Activated CD8-positive, alpha-beta T cell treated with anti-CD3 and anti-CD28 coated beads for 36 hours (primary cell): ENCODE measurements around the gene CTNNA3. TPM values are rescaled to one million over a fixed set of nuclear protein-coding genes. Genes with fewer than 3 reads are reported as not detected.

Source experiments
- ATAC-seq: fragments of 200-7000 bp; cut with Tn5 transposase; one replicate; pipeline ENCODE4 v1.10.0; 2021; ENCODE audit warnings: mild to moderate bottlenecking, moderate library complexity
- CTCF ChIA-PET: fragments of 350-600 bp; sonication (Branson Sonifier 250); formaldehyde crosslinking; loops from one replicate; lab custom pipeline; 2021; ENCODE audit warnings: antibody characterized with exemption; lab: Charles Lee
- POLR2A ChIA-PET: fragments of 350-600 bp; sonication (Branson Sonifier 250); formaldehyde crosslinking; loops from one replicate; lab custom pipeline; 2021; ENCODE audit warnings: antibody characterized with exemption; lab: Charles Lee
- DNase-seq: peaks from one replicate; pipeline ENCODE4 v3.0.0-alpha.2; 2020
- H3K27ac Mint-ChIP-seq: one replicate; pipeline ENCODE4 v1.8.0; 2021; ENCODE audit warnings: mild to moderate bottlenecking, mixed read lengths
- H3K27me3 Mint-ChIP-seq: one replicate; pipeline ENCODE4 v1.8.0; 2021; ENCODE audit warnings: mixed read lengths
- H3K36me3 Mint-ChIP-seq: one replicate; pipeline ENCODE4 v1.8.0; 2021; ENCODE audit warnings: low read depth, mixed read lengths
- H3K4me1 Mint-ChIP-seq: one replicate; pipeline ENCODE4 v1.8.0; 2021; ENCODE audit warnings: low read depth, mixed read lengths
- H3K4me3 Mint-ChIP-seq: one replicate; pipeline ENCODE4 v1.8.0; 2021; ENCODE audit warnings: mild to moderate bottlenecking, moderate library complexity, mixed read lengths
- H3K9me3 Mint-ChIP-seq: one replicate; pipeline ENCODE4 v1.8.0; 2021; ENCODE audit warnings: mixed read lengths
- intact Hi-C: fragments of 100-400 bp; cut with micrococcal nuclease; formaldehyde crosslinking; loops from one replicate; pipeline ENCODE4 v1.10.0; 2022
- total RNA-seq, 2 experiments: library from RNA; stranded (reverse); gene quantifications; one replicate each; pipeline ENCODE4 v1.2.3, GENCODE V29; 2021
- TF ChIP-seq, protein P1 (sequence below): fragments of 200-600 bp; IDR thresholded peaks from one replicate; pipeline ENCODE4 v1.8.0; 2022; ENCODE audit warnings: antibody characterized with exemption, mild to moderate bottlenecking

CTNNA3 gene
- total RNA-seq, 2 experiments from 2014 or later, result not detected

DNA sequence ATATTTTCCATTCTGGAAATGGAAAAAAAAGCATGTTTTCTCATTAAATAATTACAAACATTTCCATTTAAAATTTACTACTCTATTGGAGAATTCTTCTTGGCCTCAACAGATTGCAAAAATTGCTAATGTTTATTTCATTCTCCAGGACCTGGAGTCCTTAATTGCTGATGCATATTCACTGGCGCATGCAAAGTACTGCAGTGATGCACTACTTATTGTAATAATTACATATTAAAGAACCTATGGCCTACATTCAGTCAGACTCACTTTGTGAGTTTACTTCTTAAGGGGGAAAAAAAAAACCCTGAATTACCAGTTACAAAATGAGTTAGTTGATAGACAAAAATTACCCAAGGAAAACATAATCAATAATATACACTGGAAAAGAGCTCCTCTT, 1161.1 kb downstream of the CTNNA3 start:
- Mint-ChIP-seq H3K4me3 (no peak overlapping the region), H3K9me3 (peaks cover 2% of the 10 kb centered on the region), H3K27me3 (no peaks in the 10 kb centered on the region), H3K36me3 (no peaks in the 10 kb centered on the region), H3K27ac (no peak overlapping the region), H3K4me1 (no peaks in the 10 kb centered on the region)
- intact Hi-C loops, result no loop called here
- POLR2A ChIA-PET, result no interaction called here
- no peak for ATAC-seq
- no peak for DNase-seq
- TF ChIP-seq, protein P1, sequence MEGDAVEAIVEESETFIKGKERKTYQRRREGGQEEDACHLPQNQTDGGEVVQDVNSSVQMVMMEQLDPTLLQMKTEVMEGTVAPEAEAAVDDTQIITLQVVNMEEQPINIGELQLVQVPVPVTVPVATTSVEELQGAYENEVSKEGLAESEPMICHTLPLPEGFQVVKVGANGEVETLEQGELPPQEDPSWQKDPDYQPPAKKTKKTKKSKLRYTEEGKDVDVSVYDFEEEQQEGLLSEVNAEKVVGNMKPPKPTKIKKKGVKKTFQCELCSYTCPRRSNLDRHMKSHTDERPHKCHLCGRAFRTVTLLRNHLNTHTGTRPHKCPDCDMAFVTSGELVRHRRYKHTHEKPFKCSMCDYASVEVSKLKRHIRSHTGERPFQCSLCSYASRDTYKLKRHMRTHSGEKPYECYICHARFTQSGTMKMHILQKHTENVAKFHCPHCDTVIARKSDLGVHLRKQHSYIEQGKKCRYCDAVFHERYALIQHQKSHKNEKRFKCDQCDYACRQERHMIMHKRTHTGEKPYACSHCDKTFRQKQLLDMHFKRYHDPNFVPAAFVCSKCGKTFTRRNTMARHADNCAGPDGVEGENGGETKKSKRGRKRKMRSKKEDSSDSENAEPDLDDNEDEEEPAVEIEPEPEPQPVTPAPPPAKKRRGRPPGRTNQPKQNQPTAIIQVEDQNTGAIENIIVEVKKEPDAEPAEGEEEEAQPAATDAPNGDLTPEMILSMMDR, result no peak
- CTCF ChIA-PET, result no interaction called here

DNA sequence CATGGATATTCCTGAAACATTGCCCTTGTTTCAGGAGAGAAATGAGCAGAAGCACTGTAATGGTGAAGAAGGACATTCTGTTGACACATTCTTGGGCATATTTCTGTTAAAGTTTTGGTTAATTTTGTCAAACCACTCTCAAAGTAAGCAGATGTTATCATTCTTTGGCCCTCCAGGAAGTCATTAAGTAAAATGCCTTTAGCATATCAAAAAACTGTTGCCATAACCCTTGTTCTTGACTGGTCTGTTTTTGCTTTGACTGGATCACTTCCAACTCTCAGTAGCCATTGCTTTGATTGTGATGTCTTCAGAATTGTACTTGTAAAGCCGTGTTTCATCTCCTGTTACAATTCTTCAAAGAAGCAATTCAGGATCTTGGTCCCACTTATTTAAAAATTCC, 1174.5 kb downstream of the CTNNA3 start:
- H3K4me3 Mint-ChIP-seq, result no peak overlapping the region
- CTCF ChIA-PET, result no interaction called here
- no peaks in the 10 kb centered on the region for H3K36me3 Mint-ChIP-seq
- H3K4me1 Mint-ChIP-seq, result no peaks in the 10 kb centered on the region
- DNase-seq (no peak), ATAC-seq (no peak)
- TF ChIP-seq, protein P1, result no peak
- intact Hi-C loops, result no loop called here
- peaks cover 9% of the 10 kb centered on the region for H3K9me3 Mint-ChIP-seq
- H3K27ac Mint-ChIP-seq, result no peak overlapping the region
- POLR2A ChIA-PET, result no interaction called here
- no peaks in the 10 kb centered on the region for H3K27me3 Mint-ChIP-seq

DNA sequence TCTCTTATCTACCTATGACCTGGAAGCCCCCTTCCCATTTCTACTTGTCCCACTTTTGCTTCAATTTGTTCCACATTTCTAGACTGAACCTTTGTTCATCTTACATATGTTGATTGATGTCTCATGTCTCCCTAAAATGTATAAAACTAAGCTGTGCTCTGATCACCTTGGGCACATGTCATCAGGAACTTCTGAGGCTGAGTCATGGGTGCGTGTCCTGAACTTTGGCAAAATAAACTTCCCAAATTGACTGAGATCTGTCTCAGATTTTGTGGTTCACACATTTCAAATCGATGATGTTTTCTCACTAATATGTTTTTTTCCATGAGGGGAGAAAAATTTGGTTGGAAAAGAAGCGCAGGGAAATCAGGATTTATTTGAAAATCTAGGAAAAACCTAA, 1176.4 kb downstream of the CTNNA3 start:
- Mint-ChIP-seq H3K27me3 (no peaks in the 10 kb centered on the region), H3K27ac (no peak overlapping the region), H3K9me3 (peaks cover 9% of the 10 kb centered on the region), H3K4me3 (no peak overlapping the region), H3K4me1 (no peaks in the 10 kb centered on the region), H3K36me3 (no peaks in the 10 kb centered on the region)
- TF ChIP-seq, protein P1, result no peak
- CTCF ChIA-PET, result no interaction called here
- DNase-seq (no peak), ATAC-seq (no peak)
- POLR2A ChIA-PET, result no interaction called here
- intact Hi-C loops, result no loop called here

DNA sequence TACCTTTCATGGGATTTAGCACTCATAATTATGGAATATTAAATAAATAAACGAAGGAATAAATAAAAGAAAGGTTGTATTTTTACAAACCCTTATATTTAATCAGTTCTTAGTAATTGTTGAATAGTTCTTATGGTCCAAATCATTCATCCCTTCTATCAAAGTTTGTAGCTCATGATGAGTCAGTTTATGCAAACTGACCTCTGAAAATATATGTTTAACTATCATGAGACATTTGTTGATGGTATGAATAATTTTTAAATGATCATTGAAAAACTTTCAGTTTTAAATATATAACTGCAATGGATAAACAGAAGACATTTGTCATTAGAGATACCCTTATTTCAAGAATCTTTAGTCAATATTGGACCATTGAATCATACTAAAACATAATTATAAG, 1181.3 kb downstream of the CTNNA3 start:
- TF ChIP-seq, protein P1, result no peak
- no peak overlapping the region for H3K27ac Mint-ChIP-seq
- no peaks in the 10 kb centered on the region for H3K4me1 Mint-ChIP-seq
- no peaks in the 10 kb centered on the region for H3K36me3 Mint-ChIP-seq
- H3K9me3 Mint-ChIP-seq, result peaks cover 9% of the 10 kb centered on the region
- H3K4me3 Mint-ChIP-seq, result no peak overlapping the region
- ATAC-seq (no peak), DNase-seq (no peak)
- POLR2A ChIA-PET, result no interaction called here
- H3K27me3 Mint-ChIP-seq, result no peaks in the 10 kb centered on the region
- CTCF ChIA-PET, result no interaction called here
- intact Hi-C loops, result no loop called here

DNA sequence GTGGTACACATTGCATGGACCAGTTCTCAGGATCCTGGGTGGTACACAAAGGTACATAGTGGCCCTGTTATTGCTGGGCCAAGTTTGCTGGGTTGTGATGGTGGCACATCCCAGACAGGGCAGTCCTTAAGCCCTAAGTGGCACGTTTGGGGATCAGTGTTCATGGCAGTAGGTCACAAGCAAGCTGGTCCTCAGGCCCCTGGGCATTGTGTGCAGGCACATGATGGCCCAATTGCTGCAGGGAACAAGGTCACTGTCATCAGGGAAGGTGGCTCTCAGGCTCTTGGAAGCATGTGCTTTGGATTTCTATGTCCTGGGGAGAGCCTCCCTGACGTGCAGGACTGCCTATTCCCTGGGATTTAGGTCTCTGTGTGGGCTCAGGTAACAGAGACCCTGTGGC, 1182.5 kb downstream of the CTNNA3 start:
- Mint-ChIP-seq H3K9me3 (peaks cover 4% of the 10 kb centered on the region), H3K36me3 (no peaks in the 10 kb centered on the region), H3K4me3 (no peak overlapping the region), H3K27me3 (no peaks in the 10 kb centered on the region), H3K27ac (no peak overlapping the region), H3K4me1 (no peaks in the 10 kb centered on the region)
- ATAC-seq (no peak), DNase-seq (no peak)
- TF ChIP-seq, protein P1, result no peak
- ChIA-PET CTCF (no interaction called here), POLR2A (no interaction called here)
- intact Hi-C loops, result no loop called here
